H1 (cell line): ENCODE results near the gene SLCO1C1. TPM values are rescaled to one million over a fixed set of nuclear protein-coding genes. Genes with fewer than 3 reads are reported as not detected.

ENCODE experiments used
- CTCF ChIA-PET: fragments of 300-600 bp; sonication (Branson Sonifier 250); formaldehyde crosslinking; loops from one replicate; lab custom pipeline; 2021; ENCODE audit not compliant: partially characterized antibody; lab: Charles Lee
- POLR2A ChIA-PET: fragments of 300-600 bp; sonication (Branson Sonifier 250); formaldehyde crosslinking; loops from one replicate; lab custom pipeline; 2021; ENCODE audit warnings: inconsistent platforms; ENCODE audit not compliant: partially characterized antibody; lab: Charles Lee
- DNase-seq, 2 experiments: peaks; one replicate each; pipeline versions ENCODE4 v3.0.0 to v3.0.0-alpha.2; 2010 to 2022; ENCODE audit warnings: low spot score in 2 of 2, low read depth in 1 of 2, mixed read lengths in 1 of 2
- FAIRE-seq: peaks from 2 replicates; lab custom pipeline; 2011; peaks lifted over from hg19 to GRCh38; lab: Jason Lieb, UNC
- H2AFZ ChIP-seq: 2 replicates; pipeline ENCODE4 v1.8.1; 2012; ENCODE audit warnings: low read length, inconsistent platforms
- H2AK5ac ChIP-seq: 2 replicates; pipeline ENCODE4 v1.6.1; 2013; ENCODE audit warnings: low read depth, low read length
- H2BK120ac ChIP-seq: replicated peaks from 2 replicates; pipeline ENCODE3; 2013; ENCODE audit warnings: low read depth, low read length, inconsistent platforms
- H2BK12ac ChIP-seq: 2 replicates; pipeline ENCODE4 v1.6.1; 2013; ENCODE audit warnings: low read depth, low read length
- H2BK15ac ChIP-seq: 2 replicates; pipeline ENCODE4 v1.6.1; 2013; ENCODE audit warnings: low read length
- H2BK20ac ChIP-seq: 2 replicates; pipeline ENCODE4 v1.6.1; 2013; ENCODE audit warnings: low read length
- H2BK5ac ChIP-seq: 2 replicates; pipeline ENCODE4 v1.6.1; 2013; ENCODE audit warnings: low read depth, low read length
- H3K14ac ChIP-seq: 2 replicates; pipeline ENCODE4 v1.6.1; 2013; ENCODE audit warnings: inconsistent platforms; ENCODE audit not compliant: insufficient read length
- H3K18ac ChIP-seq: 2 replicates; pipeline ENCODE4 v1.6.1; 2013; ENCODE audit warnings: low read length; ENCODE audit errors: extremely low read depth
- H3K23ac ChIP-seq: 2 replicates; pipeline ENCODE4 v1.6.1; 2013; ENCODE audit warnings: inconsistent platforms; ENCODE audit not compliant: insufficient read length
- H3K23me2 ChIP-seq: 2 replicates; pipeline ENCODE4 v1.6.1; 2013; ENCODE audit warnings: low read depth, low read length
- H3K27ac ChIP-seq: 2 replicates; pipeline ENCODE4 v1.6.1; 2011; ENCODE audit warnings: low read depth, low read length, inconsistent platforms
- H3K27me3 ChIP-seq, 4 experiments: replicated peaks in 1 of 4; 1 replicate in 1 of 4; 2 replicates in 3 of 4; pipeline versions ENCODE4 v1.6.1 to v1.8.1; 2011 to 2013; ENCODE audit warnings: low read length in 3 of 4, mild to moderate bottlenecking in 3 of 4, inconsistent platforms in 2 of 4, mixed read lengths in 2 of 4, moderate library complexity in 1 of 4; ENCODE audit not compliant: control insufficient read depth in 3 of 4, insufficient read depth in 3 of 4; ENCODE audit errors: extremely low read depth in 1 of 4
- H3K36me3 ChIP-seq, 4 experiments: 2 replicates each; pipeline versions ENCODE4 v1.6.1 to v1.8.1; 2011 to 2013; ENCODE audit warnings: mild to moderate bottlenecking in 4 of 4, low read length in 3 of 4, moderate library complexity in 2 of 4, control low read depth in 1 of 4, inconsistent platforms in 1 of 4; ENCODE audit not compliant: insufficient read depth in 4 of 4, control insufficient read depth in 2 of 4
- H3K4ac ChIP-seq: replicated peaks from 2 replicates; pipeline ENCODE3; 2013; ENCODE audit warnings: low read length, low read depth, mixed read lengths, inconsistent platforms; ENCODE audit not compliant: insufficient read length
- H3K4me1 ChIP-seq, 4 experiments: replicated peaks in 1 of 4; 1 replicate in 1 of 4; 2 replicates in 3 of 4; pipeline versions ENCODE4 v1.6.1 to v1.8.1; 2011 to 2013; ENCODE audit warnings: low read length in 3 of 4, inconsistent platforms in 2 of 4, mixed read lengths in 1 of 4; ENCODE audit not compliant: insufficient read depth in 4 of 4, control insufficient read depth in 3 of 4
- H3K4me2 ChIP-seq, 2 experiments: 2 replicates each; pipeline versions ENCODE4 v1.6.1 to v1.8.1; 2011 to 2013; ENCODE audit warnings: low read depth in 2 of 2, low read length in 2 of 2, control low read depth in 1 of 2, inconsistent platforms in 1 of 2, mild to moderate bottlenecking in 1 of 2; ENCODE audit not compliant: insufficient read depth in 1 of 2
- H3K4me3 ChIP-seq, 4 experiments: fragments of 200-600, 300-600 bp in 1 of 4; sonication (generic), shearing (Covaris generic), sonication (Bioruptor Twin) in 1 of 4; 2 replicates each; pipeline versions ENCODE4 v1.5.1 to v1.8.1; 2011 to 2016; ENCODE audit warnings: low read length in 4 of 4, low read depth in 3 of 4, control low read depth in 2 of 4, inconsistent platforms in 2 of 4, mild to moderate bottlenecking in 2 of 4, mixed read lengths in 1 of 4, moderate library complexity in 1 of 4; ENCODE audit not compliant: insufficient read depth in 2 of 4; ENCODE audit errors: extremely low read depth in 1 of 4
- H3K56ac ChIP-seq: replicated peaks from 2 replicates; pipeline ENCODE3; 2013; ENCODE audit warnings: low read depth, mild to moderate bottlenecking, mixed read lengths, low read length, inconsistent platforms; ENCODE audit not compliant: insufficient read length
- H3K79me1 ChIP-seq: 2 replicates; pipeline ENCODE4 v1.6.1; 2013; ENCODE audit warnings: low read depth, low read length, control low read depth
- H3K79me2 ChIP-seq, 2 experiments: 2 replicates each; pipeline versions ENCODE4 v1.6.1 to v1.8.1; 2012 to 2013; ENCODE audit warnings: low read length in 2 of 2, mild to moderate bottlenecking in 2 of 2, inconsistent platforms in 1 of 2; ENCODE audit not compliant: insufficient read depth in 2 of 2, control insufficient read depth in 1 of 2
- H3K9ac ChIP-seq, 4 experiments: replicated peaks in 1 of 4; 1 replicate in 1 of 4; 2 replicates in 3 of 4; pipeline versions ENCODE4 v1.6.1 to v1.8.1; 2011 to 2013; ENCODE audit warnings: low read depth in 3 of 4, low read length in 3 of 4, control low read depth in 2 of 4, mild to moderate bottlenecking in 2 of 4, moderate library complexity in 2 of 4, inconsistent platforms in 1 of 4; ENCODE audit errors: extremely low read depth in 1 of 4
- H3K9me3 ChIP-seq, 2 experiments: 2 replicates each; pipeline versions ENCODE4 v1.6.1 to v1.8.1; 2012 to 2013; ENCODE audit warnings: mild to moderate bottlenecking in 2 of 2, moderate library complexity in 2 of 2, control low read depth in 1 of 2, inconsistent platforms in 1 of 2, low read depth in 1 of 2, low read length in 1 of 2, mixed read lengths in 1 of 2; ENCODE audit not compliant: insufficient read depth in 2 of 2
- H4K20me1 ChIP-seq, 2 experiments: replicated peaks in 1 of 2; 2 replicates each; pipeline versions ENCODE3 to v1.8.1; 2011 to 2013; ENCODE audit warnings: inconsistent platforms in 2 of 2, low read length in 2 of 2, mild to moderate bottlenecking in 1 of 2; ENCODE audit not compliant: insufficient read depth in 2 of 2, control insufficient read depth in 1 of 2
- H4K5ac ChIP-seq: 2 replicates; pipeline ENCODE4 v1.6.1; 2013; ENCODE audit warnings: low read length, low read depth, mixed read lengths, inconsistent platforms; ENCODE audit not compliant: insufficient read length
- H4K8ac ChIP-seq: 2 replicates; pipeline ENCODE4 v1.8.0; 2013; ENCODE audit warnings: mild to moderate bottlenecking, moderate library complexity, low read length, inconsistent platforms; ENCODE audit not compliant: insufficient read depth; ENCODE audit errors: extremely low read depth
- H4K91ac ChIP-seq: replicated peaks from 2 replicates; pipeline ENCODE3; 2013; ENCODE audit warnings: low read length, mixed read lengths, inconsistent platforms; ENCODE audit not compliant: insufficient read length
- BACH1 ChIP-seq: IDR thresholded peaks from 2 replicates; pipeline ENCODE4 v1.6.1; 2012; ENCODE audit warnings: low read length, improper control_type of control experiment
- BRCA1 ChIP-seq: IDR thresholded peaks from 2 replicates; pipeline ENCODE4 v1.6.1; 2012; ENCODE audit warnings: low read depth, low read length, improper control_type of control experiment
- CBX5 ChIP-seq: fragments of 300-800, 300-1000 bp; sonication (generic); IDR thresholded peaks from 2 replicates; pipeline ENCODE4 v1.7.1; 2016; ENCODE audit warnings: antibody characterized with exemption, low read length, low read depth
- GABPA ChIP-seq: IDR thresholded peaks from 2 replicates; pipeline ENCODE4 v1.6.1; 2011; ENCODE audit warnings: mild to moderate bottlenecking, low read length, moderate library complexity, borderline replicate concordance; ENCODE audit not compliant: insufficient read depth
- GTF2F1 ChIP-seq: IDR thresholded peaks from 2 replicates; pipeline ENCODE4 v1.6.1; 2012; ENCODE audit warnings: low read depth, low read length, improper control_type of control experiment, borderline replicate concordance
- HDAC6 ChIP-seq: IDR thresholded peaks from one replicate; pipeline ENCODE4 v1.7.1; 2012; ENCODE audit warnings: low read depth, mild to moderate bottlenecking, inconsistent platforms, low read length, moderate library complexity
- JUND ChIP-seq: IDR thresholded peaks from 2 replicates; pipeline ENCODE4 v1.6.1; 2011; ENCODE audit warnings: mild to moderate bottlenecking, improper control_type of control experiment, low read length
- NRF1 ChIP-seq: IDR thresholded peaks from 2 replicates; pipeline ENCODE4 v1.6.1; 2011; ENCODE audit warnings: mild to moderate bottlenecking, low read depth, low read length, improper control_type of control experiment
- PHF8 ChIP-seq: fragments of 200-600 bp; sonication (generic); conservative IDR thresholded peaks from 2 replicates; pipeline ENCODE4 v1.7.1; 2012; ENCODE audit warnings: low read depth, mild to moderate bottlenecking, inconsistent platforms, low read length, moderate library complexity
- POU5F1 ChIP-seq: IDR thresholded peaks from 2 replicates; pipeline ENCODE4 v1.6.1; 2011; ENCODE audit warnings: low read depth, mild to moderate bottlenecking, low read length, moderate library complexity
- RBBP5 ChIP-seq: IDR thresholded peaks from 2 replicates; pipeline ENCODE4 v1.7.1; 2012; ENCODE audit warnings: low read depth, mild to moderate bottlenecking, inconsistent platforms, low read length, moderate library complexity, borderline replicate concordance
- RXRA ChIP-seq: IDR thresholded peaks from 2 replicates; pipeline ENCODE4 v1.6.1; 2011; ENCODE audit warnings: low read depth, mild to moderate bottlenecking, low read length, moderate library complexity; ENCODE audit not compliant: insufficient read depth
- SUZ12 ChIP-seq: fragments of 200-600 bp; sonication (generic); IDR thresholded peaks from 2 replicates; pipeline ENCODE4 v1.6.1; 2012; ENCODE audit warnings: mild to moderate bottlenecking, inconsistent platforms, low read length, moderate library complexity, mixed read lengths
- TAF7 ChIP-seq: optimal IDR thresholded peaks from 2 replicates; pipeline ENCODE3; 2011; ENCODE audit warnings: low read depth, mild to moderate bottlenecking, inconsistent platforms, low read length, moderate library complexity, borderline replicate concordance
- WGBS, 2 experiments: shearing (Covaris generic) in 1 of 2; methylation state at CpG; one replicate each; pipeline versions ENCODE4 v1.1.6 to v1.1.7; 2013 to 2015; ENCODE audit warnings: low lambda C conversion rate in 2 of 2, mixed read lengths in 2 of 2, inconsistent platforms in 1 of 2, low coverage in 1 of 2, missing lambda C conversion rate in 1 of 2; ENCODE audit not compliant: insufficient replicate concordance in 2 of 2, insufficient coverage in 1 of 2, insufficient read length in 1 of 2; ENCODE audit errors: extremely low coverage in 1 of 2, missing lambda C conversion rate in 1 of 2; 5-methylcytosine and 5-hydroxymethylcytosine counted together
- polyA plus RNA-seq, 7 experiments: library from polyadenylated mRNA; depleted of rRNA in 3 of 7; stranded (reverse) in 5 of 7; unstranded in 2 of 7; fragments of >200 nt in 5 of 7; fragments of 200-250 nt in 2 of 7; gene quantifications; 1 replicate in 5 of 7; 2 replicates in 1 of 7; 4 replicates in 1 of 7; pipeline versions ENCODE4 v1.2.1 to v1.2.3, GENCODE V29; 2011 to 2013; ENCODE audit warnings: missing spikeins in 2 of 7, mixed read lengths in 2 of 7
- total RNA-seq: library from RNA; stranded (reverse); fragmentation: NEBNext Ultra II Directional; extraction: Animal tissue kit (Norgen Biotek cat#: 25700); gene quantifications from 2 replicates; pipeline ENCODE4 v1.2.1, GENCODE V29; 2021
- TF ChIP-seq, protein P1 (sequence below): IDR thresholded peaks from 2 replicates; pipeline ENCODE4 v1.6.1; 2012; ENCODE audit warnings: inconsistent platforms

Gene SLCO1C1
- total and polyA plus RNA-seq, 2 of the 8 experiments (the other 6 are each of a cell fraction or from before 2014, with no cell fraction given), result 0.18 to 0.74 TPM

DNA sequence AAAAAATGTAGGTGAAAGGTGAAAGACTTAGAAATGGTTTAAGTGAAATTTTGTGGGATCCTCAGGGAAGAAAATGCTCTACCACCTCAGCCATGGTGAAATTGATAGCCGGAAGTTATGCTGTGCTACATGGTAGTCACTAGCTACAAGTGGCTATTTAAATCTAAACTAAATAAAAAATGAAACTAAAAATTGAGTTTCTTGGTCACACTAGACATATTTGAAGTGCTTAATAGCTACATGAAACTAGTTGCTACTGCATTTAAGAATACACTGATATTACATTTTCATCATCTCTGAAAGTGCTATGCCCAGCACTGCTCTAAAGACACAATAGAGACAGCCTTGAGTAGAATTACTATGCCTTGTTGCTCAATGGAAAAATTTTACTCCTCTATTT is 105.0 kb downstream of the SLCO1C1 start:
- Histone ChIP-seq H3K23ac (no peak overlapping the region), H3K9me3 (no peaks in the 10 kb centered on the region), H4K91ac (no peak overlapping the region), H4K5ac (no peak overlapping the region), H3K56ac (no peak overlapping the region), H2BK12ac (no peak overlapping the region), H3K79me2 (no peaks in the 10 kb centered on the region), H3K27ac (no peak overlapping the region), H3K14ac (no peak overlapping the region), H3K4me1 (no peaks in the 10 kb centered on the region), H2AK5ac (no peak overlapping the region), H3K23me2 (no peaks in the 10 kb centered on the region), H4K8ac (no peak overlapping the region), H2BK120ac (no peak overlapping the region), H2AFZ (no peak overlapping the region), H3K9ac (no peak overlapping the region), H3K18ac (no peak overlapping the region), H3K27me3 (no peaks in the 10 kb centered on the region), H3K4ac (no peak overlapping the region), H3K4me3 (no peak overlapping the region), H2BK5ac (no peak overlapping the region), H3K79me1 (no peaks in the 10 kb centered on the region), H2BK15ac (no peak overlapping the region), H4K20me1 (no peaks in the 10 kb centered on the region), H3K36me3 (no peaks in the 10 kb centered on the region), H2BK20ac (no peak overlapping the region), H3K4me2 (no peak overlapping the region)
- TF ChIP-seq TAF7, result no peak
- no peak for TF ChIP-seq BACH1
- TF ChIP-seq RBBP5, result no peak
- no peak for TF ChIP-seq SUZ12
- no peak for TF ChIP-seq POU5F1
- TF ChIP-seq GTF2F1, result no peak
- no peak for TF ChIP-seq RXRA
- TF ChIP-seq CBX5, result no peak
- no peak for TF ChIP-seq HDAC6
- TF ChIP-seq PHF8, result no peak
- TF ChIP-seq GABPA, result no peak
- no peak for TF ChIP-seq BRCA1
- no peak for TF ChIP-seq NRF1
- TF ChIP-seq JUND, result no peak
- TF ChIP-seq, protein P1, sequence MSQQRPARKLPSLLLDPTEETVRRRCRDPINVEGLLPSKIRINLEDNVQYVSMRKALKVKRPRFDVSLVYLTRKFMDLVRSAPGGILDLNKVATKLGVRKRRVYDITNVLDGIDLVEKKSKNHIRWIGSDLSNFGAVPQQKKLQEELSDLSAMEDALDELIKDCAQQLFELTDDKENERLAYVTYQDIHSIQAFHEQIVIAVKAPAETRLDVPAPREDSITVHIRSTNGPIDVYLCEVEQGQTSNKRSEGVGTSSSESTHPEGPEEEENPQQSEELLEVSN, result no peak
- DNase-seq, result no peak
- POLR2A ChIA-PET, result no interaction called here
- 92% methylated on average over 1 of the region's 1 CpG; no CpG with 5 or more reads in 1 of the 2 experiments for WGBS, 2 experiments
- no peak for FAIRE-seq
- CTCF ChIA-PET, result interaction anchor here (0.8 to 1.0 kb wide), 2 partner anchors 107 to 120 kb away, joined by 3 read pairs; no protein-coding TSS in a partner anchor
